ENCODE measurements around the gene SNRNP25.

SNRNP25 gene

GRCh38 chr16:71210-71539, 17.5 kb downstream of the SNRNP25 start:
- H4K20me1 ChIP-seq (ENCODE audit: insufficient read depth) = no peaks in the 10 kb centered on the region
- peaks cover 20% of the 10 kb centered on the region for H3K27me3 ChIP-seq (ENCODE audit: insufficient read depth, low read depth)
- H3K9ac ChIP-seq = no peak overlapping the region
- H3K79me2 ChIP-seq (ENCODE audit: insufficient read depth, low read depth) = no peaks in the 10 kb centered on the region
- H3K4me1 ChIP-seq (ENCODE audit: low read depth, poor library complexity, severe bottlenecking) = peaks cover 17% of the 10 kb centered on the region
- no peak for TF ChIP-seq CTCF (conservative IDR thresholded peaks at IDR 0.05; ENCODE audit: low read depth, low read length)
- H2AFZ ChIP-seq (ENCODE audit: low read depth) = no peak overlapping the region
- H3K4me3 ChIP-seq (IDR thresholded peaks at IDR 0.05; ENCODE audit: insufficient read depth, low read depth, low read length) = no peak overlapping the region
- H3K4me2 ChIP-seq = no peak overlapping the region
- H3K27ac ChIP-seq = no peak overlapping the region
- H3K36me3 ChIP-seq (ENCODE audit: insufficient read depth) = no peaks in the 10 kb centered on the region

GRCh38 chr16:71540-72401, 18.1 kb downstream of the SNRNP25 start:
- Histone ChIP-seq H3K4me3 (IDR thresholded peaks at IDR 0.05; ENCODE audit: insufficient read depth, low read depth, low read length) (no peak overlapping the region), H3K79me2 (ENCODE audit: insufficient read depth, low read depth) (no peaks in the 10 kb centered on the region), H3K4me1 (ENCODE audit: low read depth, poor library complexity, severe bottlenecking) (peaks cover 23% of the 10 kb centered on the region), H3K27me3 (ENCODE audit: insufficient read depth, low read depth) (peaks cover 20% of the 10 kb centered on the region), H3K9ac (no peak overlapping the region), H3K36me3 (ENCODE audit: insufficient read depth) (no peaks in the 10 kb centered on the region), H2AFZ (ENCODE audit: low read depth) (no peak overlapping the region), H3K4me2 (peak overlapping the region; percentile 54; the same call in 1 of the 2 replicates), H3K27ac (no peak overlapping the region), H4K20me1 (ENCODE audit: insufficient read depth) (no peaks in the 10 kb centered on the region)
- no peak for TF ChIP-seq CTCF (conservative IDR thresholded peaks at IDR 0.05; ENCODE audit: low read depth, low read length)

GRCh38 chr16:72561-73548, 19.2 kb downstream of the SNRNP25 start, which contains the start of gene RHBDF1:
RHBDF1 (minus strand) TSS chr16:72631; CDS start chr16:65015, 7,616 bp downstream.
- Histone ChIP-seq H3K36me3 (ENCODE audit: insufficient read depth) (no peaks in the 10 kb centered on the region), H3K27ac (no peak within 1 kb of the TSS), H3K4me3 (IDR thresholded peaks at IDR 0.05; ENCODE audit: insufficient read depth, low read depth, low read length) (no peak within 1 kb of the TSS), H4K20me1 (ENCODE audit: insufficient read depth) (no peaks in the 10 kb centered on the region), H3K9ac (no peak within 1 kb of the TSS), H3K79me2 (ENCODE audit: insufficient read depth, low read depth) (no peaks in the 10 kb centered on the region), H3K4me1 (ENCODE audit: low read depth, poor library complexity, severe bottlenecking) (peaks cover 33% of the 10 kb centered on the region), H3K27me3 (ENCODE audit: insufficient read depth, low read depth) (peaks cover 20% of the 10 kb centered on the region), H3K4me2 (peak within 1 kb of the TSS; percentile 92), H2AFZ (ENCODE audit: low read depth) (peak within 1 kb of the TSS; percentile 31)
- TF ChIP-seq CTCF (conservative IDR thresholded peaks at IDR 0.05; ENCODE audit: low read depth, low read length) = no peak

- peaks cover 39% of the 10 kb centered on the region for H3K4me1 ChIP-seq (ENCODE audit: low read depth, poor library complexity, severe bottlenecking)
Observed at GRCh38 chr16:74051-74746, 20.6 kb downstream of the SNRNP25 start.

More at GRCh38 chr16:74051-74746, 20.6 kb downstream of the SNRNP25 start:
- Histone ChIP-seq H3K79me2 (ENCODE audit: insufficient read depth, low read depth) (no peaks in the 10 kb centered on the region), H3K4me2 (no peak overlapping the region), H3K27ac (no peak overlapping the region), H2AFZ (ENCODE audit: low read depth) (no peak overlapping the region), H3K4me3 (IDR thresholded peaks at IDR 0.05; ENCODE audit: insufficient read depth, low read depth, low read length) (no peak overlapping the region), H3K36me3 (ENCODE audit: insufficient read depth) (no peaks in the 10 kb centered on the region), H4K20me1 (ENCODE audit: insufficient read depth) (no peaks in the 10 kb centered on the region), H3K9ac (no peak overlapping the region), H3K27me3 (ENCODE audit: insufficient read depth, low read depth) (peaks cover 20% of the 10 kb centered on the region)
- TF ChIP-seq CTCF (conservative IDR thresholded peaks at IDR 0.05; ENCODE audit: low read depth, low read length) = no peak
